Measurements from ENCODE around the gene KLK2. TPM values are rescaled to one million over a fixed set of nuclear protein-coding genes. Genes with fewer than 3 reads are reported as not detected.

KLK2 gene
- total and polyA plus RNA-seq, 4 donors: not detected

GRCh38 chr19:50844296-50844935 lies 28.8 kb upstream of the KLK2 start:
- ATAC-seq (ENCODE audit: insufficient read depth, low FRiP score) (no peak), DNase-seq (no peak)
- no peaks in the 10 kb centered on the region for H3K4me1 ChIP-seq (ENCODE audit: control insufficient read depth in 5 of 5, insufficient read depth in 5 of 5, low read length in 5 of 5)
- no peaks in the 10 kb centered on the region for H3K36me3 ChIP-seq (ENCODE audit: control insufficient read depth in 4 of 4, insufficient read depth in 4 of 4, low read length in 4 of 4)
- H3K9me3 ChIP-seq (ENCODE audit: control insufficient read depth in 4 of 4, insufficient read depth in 3 of 4, low read length in 3 of 4): peaks cover 0 to 17% (median 4%) of the 10 kb centered on the region in 4 donors
- 60 to 63% methylated on average over 8 of the region's 8 CpGs for WGBS, 2 donors
- H3K27ac ChIP-seq (ENCODE audit: low read depth in 1 of 2, low read length in 1 of 2): no peak overlapping the region
- no peak for TF ChIP-seq CTCF (IDR thresholded peaks at IDR 0.05; ENCODE audit: control extremely low read depth, extremely low read depth)
- H3K4me3 ChIP-seq: no peak overlapping the region
- H3K27me3 ChIP-seq (ENCODE audit: control insufficient read depth in 3 of 3, insufficient read depth in 3 of 3, low read length in 2 of 3): no peaks in the 10 kb centered on the region
- H3K9ac ChIP-seq (ENCODE audit: insufficient read depth in 1 of 2, low read length in 2 of 2): no peak overlapping the region

GRCh38 chr19:50850738-50851137 lies 22.5 kb upstream of the KLK2 start:
- no peak for ATAC-seq (ENCODE audit: insufficient read depth, low FRiP score)
- WGBS, 2 donors: 44 to 61% methylated on average over 3 of the region's 3 CpGs

GRCh38 chr19:50851620-50852019 lies 21.6 kb upstream of the KLK2 start:
- no peaks in the 10 kb centered on the region for H3K4me1 ChIP-seq (ENCODE audit: control insufficient read depth in 5 of 5, insufficient read depth in 5 of 5, low read length in 5 of 5)
- ATAC-seq (ENCODE audit: insufficient read depth, low FRiP score) (no peak), DNase-seq (no peak)
- H3K27ac ChIP-seq (ENCODE audit: low read depth in 1 of 2, low read length in 1 of 2): no peak overlapping the region
- H3K4me3 ChIP-seq: no peak overlapping the region
- H3K27me3 ChIP-seq (ENCODE audit: control insufficient read depth in 3 of 3, insufficient read depth in 3 of 3, low read length in 2 of 3): peaks cover 0 to 6% (median 0%) of the 10 kb centered on the region in 3 donors
- 69 to 84% methylated on average over 4 of the region's 4 CpGs for WGBS, 2 donors
- no peak for TF ChIP-seq CTCF (IDR thresholded peaks at IDR 0.05; ENCODE audit: control extremely low read depth, extremely low read depth)
- no peak overlapping the region for H3K9ac ChIP-seq (ENCODE audit: insufficient read depth in 1 of 2, low read length in 2 of 2)
- H3K36me3 ChIP-seq (ENCODE audit: control insufficient read depth in 4 of 4, insufficient read depth in 4 of 4, low read length in 4 of 4): no peaks in the 10 kb centered on the region
- peaks cover 0 to 2% (median 0%) of the 10 kb centered on the region in 4 donors for H3K9me3 ChIP-seq (ENCODE audit: control insufficient read depth in 4 of 4, insufficient read depth in 3 of 4, low read length in 3 of 4)

More at GRCh38 chr19:50850738-50851137, 22.5 kb upstream of the KLK2 start:
- H3K9me3 ChIP-seq (ENCODE audit: control insufficient read depth in 4 of 4, insufficient read depth in 3 of 4, low read length in 3 of 4): peaks cover 0 to 2% (median 0%) of the 10 kb centered on the region in 4 donors
- TF ChIP-seq CTCF (IDR thresholded peaks at IDR 0.05; ENCODE audit: control extremely low read depth, extremely low read depth): no peak
- H3K27ac ChIP-seq (ENCODE audit: low read depth in 1 of 2, low read length in 1 of 2): no peak overlapping the region
- no peak overlapping the region for H3K4me3 ChIP-seq
- no peak overlapping the region for H3K9ac ChIP-seq (ENCODE audit: insufficient read depth in 1 of 2, low read length in 2 of 2)
- no peaks in the 10 kb centered on the region for H3K36me3 ChIP-seq (ENCODE audit: control insufficient read depth in 4 of 4, insufficient read depth in 4 of 4, low read length in 4 of 4)
- peaks cover 0 to 6% (median 0%) of the 10 kb centered on the region in 3 donors for H3K27me3 ChIP-seq (ENCODE audit: control insufficient read depth in 3 of 3, insufficient read depth in 3 of 3, low read length in 2 of 3)
- no peak for DNase-seq
- no peaks in the 10 kb centered on the region for H3K4me1 ChIP-seq (ENCODE audit: control insufficient read depth in 5 of 5, insufficient read depth in 5 of 5, low read length in 5 of 5)
